ENCODE measurements around the gene PDZD2.
"Not testable (repeated sequence)": the region's sequence is repeated elsewhere in the genome, so short reads cannot be mapped to it uniquely, and the experiment has no call there.

- TF ChIP-seq POLR2A, CTCF (IDR thresholded peaks at IDR 0.05): not testable (repeated sequence)
Observed at GRCh38 chr5:31602305-31602704, 36.6 kb upstream of the PDZD2 start.

All from vagina (tissue), 2 donors.